Body of pancreas (tissue), 4 donors: ENCODE results near the gene FKRP. TPM values are rescaled to one million over a fixed set of nuclear protein-coding genes. Genes with fewer than 3 reads are reported as not detected.

Source experiments
- ATAC-seq: fragments of 150-250 bp; one replicate; pipeline ENCODE4 v1.9.1; 2016
- DNase-seq, 4 donors: peaks; one replicate each; pipeline ENCODE4 v3.0.0-alpha.2; 2019
- H3K27ac ChIP-seq, 4 donors: fragments of 200-600 bp; sonication (generic); 1 replicate in 3 of 4; 2 replicates in 1 of 4; pipeline versions ENCODE4 v1.5.1 to v1.6.1; 2016 to 2019; ENCODE audit warnings: mild to moderate bottlenecking in 1 of 4, mixed read lengths in 1 of 4, moderate library complexity in 1 of 4
- H3K27me3 ChIP-seq, 2 donors: fragments of 200-600 bp; sonication (generic); one replicate each; pipeline ENCODE4 v1.6.0; 2016; ENCODE audit warnings: mild to moderate bottlenecking in 1 of 2
- H3K36me3 ChIP-seq, 2 donors: fragments of 200-600 bp; sonication (generic); replicated peaks in 1 of 2; 2 replicates each; pipeline ENCODE4 v1.5.1; 2016; ENCODE audit warnings: low read depth in 2 of 2; ENCODE audit not compliant: insufficient read depth in 1 of 2
- H3K4me1 ChIP-seq: fragments of 200-600 bp; sonication (generic); one replicate; pipeline ENCODE4 v1.6.0; 2016
- H3K4me3 ChIP-seq, 2 donors: fragments of 200-600 bp; sonication (generic); 1 replicate in 1 of 2; 2 replicates in 1 of 2; pipeline ENCODE4 v1.5.1; 2016 to 2019
- H3K9me3 ChIP-seq, 3 donors: fragments of 200-600 bp; sonication (generic); 1 replicate in 2 of 3; 2 replicates in 1 of 3; pipeline ENCODE4 v1.5.1; 2016
- POLR2A ChIP-seq, 3 donors: fragments of 450-650 bp; IDR thresholded peaks; one replicate each; pipeline ENCODE4 v1.6.1; 2016; ENCODE audit warnings: antibody characterized with exemption in 3 of 3, mild to moderate bottlenecking in 2 of 3
- WGBS, 2 donors: methylation state at CpG; one replicate each; pipeline ENCODE4 v1.1.5; 2017; 5-methylcytosine and 5-hydroxymethylcytosine counted together
- intact Hi-C: fragments of 100-400 bp; cut with DNase I; formaldehyde crosslinking; loops from one replicate; pipeline ENCODE4 v1.15.1; 2023
- total RNA-seq, 2 donors: library from RNA; depleted of rRNA; stranded (reverse); fragments of >200 nt; gene quantifications; one replicate each; pipeline ENCODE4 v1.1.0, GENCODE V29; 2016
- TF ChIP-seq, protein P1 (sequence below), 7 experiments: fragments of 450-650 bp in 4 of 7; fragments of 200-600 bp in 3 of 7; sonication (generic) in 3 of 7; IDR thresholded peaks; one replicate each; pipeline ENCODE4 v1.5.1; 2016 to 2019; ENCODE audit warnings: antibody characterized with exemption in 7 of 7

The FKRP gene
- total RNA-seq, 2 donors from 2014 or later = 8.8 to 13.2 TPM

DNA sequence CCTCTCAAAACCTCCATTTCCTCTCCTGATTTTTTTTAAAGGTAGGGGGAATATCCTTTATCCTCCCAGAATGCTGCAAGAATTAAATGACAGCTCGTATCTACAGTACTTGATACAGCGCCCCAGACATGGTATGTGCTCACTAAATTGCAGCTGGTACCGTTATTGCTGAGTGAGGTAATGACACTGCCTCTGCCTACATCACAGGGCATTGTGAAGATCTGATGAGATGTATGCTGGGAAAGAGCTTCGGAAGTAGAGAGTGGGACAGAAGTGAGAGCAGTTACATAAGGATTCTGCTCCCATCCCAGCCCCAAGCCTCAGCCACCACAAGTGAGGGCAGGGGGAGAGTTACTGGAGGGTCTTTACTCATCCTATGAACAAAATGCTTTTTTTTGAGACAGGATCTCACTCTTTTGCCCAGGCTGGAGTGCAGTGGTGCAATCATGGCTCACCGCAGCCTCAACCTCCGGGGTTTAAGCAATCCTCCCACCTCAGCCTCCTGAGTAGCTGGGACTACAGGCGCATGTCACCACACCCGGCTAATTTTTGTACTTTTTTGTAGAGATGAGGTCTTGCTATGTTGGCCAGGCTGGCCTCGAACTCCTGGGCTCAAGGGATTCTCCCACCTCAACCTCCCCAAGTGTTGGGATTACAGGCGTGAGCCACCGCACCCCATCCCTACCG is 1.7 kb upstream of the FKRP start:
- no peak for ATAC-seq
- Histone ChIP-seq H3K27ac (no peak overlapping the region), H3K27me3 (no peaks in the 10 kb centered on the region), H3K4me3 (no peak overlapping the region), H3K36me3 (no peaks in the 10 kb centered on the region), H3K9me3 (no peaks in the 10 kb centered on the region), H3K4me1 (peaks cover 38% of the 10 kb centered on the region)
- TF ChIP-seq POLR2A (IDR thresholded peaks at IDR 0.05) = no peak
- TF ChIP-seq, protein P1, sequence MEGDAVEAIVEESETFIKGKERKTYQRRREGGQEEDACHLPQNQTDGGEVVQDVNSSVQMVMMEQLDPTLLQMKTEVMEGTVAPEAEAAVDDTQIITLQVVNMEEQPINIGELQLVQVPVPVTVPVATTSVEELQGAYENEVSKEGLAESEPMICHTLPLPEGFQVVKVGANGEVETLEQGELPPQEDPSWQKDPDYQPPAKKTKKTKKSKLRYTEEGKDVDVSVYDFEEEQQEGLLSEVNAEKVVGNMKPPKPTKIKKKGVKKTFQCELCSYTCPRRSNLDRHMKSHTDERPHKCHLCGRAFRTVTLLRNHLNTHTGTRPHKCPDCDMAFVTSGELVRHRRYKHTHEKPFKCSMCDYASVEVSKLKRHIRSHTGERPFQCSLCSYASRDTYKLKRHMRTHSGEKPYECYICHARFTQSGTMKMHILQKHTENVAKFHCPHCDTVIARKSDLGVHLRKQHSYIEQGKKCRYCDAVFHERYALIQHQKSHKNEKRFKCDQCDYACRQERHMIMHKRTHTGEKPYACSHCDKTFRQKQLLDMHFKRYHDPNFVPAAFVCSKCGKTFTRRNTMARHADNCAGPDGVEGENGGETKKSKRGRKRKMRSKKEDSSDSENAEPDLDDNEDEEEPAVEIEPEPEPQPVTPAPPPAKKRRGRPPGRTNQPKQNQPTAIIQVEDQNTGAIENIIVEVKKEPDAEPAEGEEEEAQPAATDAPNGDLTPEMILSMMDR (IDR thresholded peaks at IDR 0.05) = no peak
- intact Hi-C loops = no loop called here
- DNase-seq = no peak
- 86 to 90% methylated on average over 12 of the region's 12 CpGs for WGBS, 2 donors

DNA sequence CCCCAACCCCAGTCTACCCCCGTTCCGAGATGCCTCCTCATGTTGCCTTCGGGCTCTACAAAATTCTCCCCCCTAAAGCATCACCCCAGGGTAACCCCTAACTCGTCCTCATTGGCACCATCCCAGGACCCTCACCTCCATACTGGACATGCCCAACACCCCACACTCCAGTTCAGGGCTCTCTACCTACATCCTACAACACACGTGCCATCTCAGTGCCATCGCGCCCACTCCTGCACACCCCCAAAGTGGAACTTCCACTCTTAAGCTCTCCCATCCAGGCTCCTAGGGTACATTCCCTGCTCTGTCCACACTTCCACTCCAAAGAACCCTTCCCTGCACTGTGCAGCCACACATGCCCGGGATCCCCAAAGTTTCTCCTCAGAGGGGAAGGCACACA is 827 bp upstream of the FKRP start:
- Histone ChIP-seq H3K27me3 (no peaks in the 10 kb centered on the region), H3K4me1 (peaks cover 32% of the 10 kb centered on the region), H3K27ac (peak overlapping the region in 1 of 4 donors; percentile 84), H3K36me3 (no peaks in the 10 kb centered on the region), H3K4me3 (peak overlapping the region; percentile 96 to 99), H3K9me3 (no peaks in the 10 kb centered on the region)
- no peak for DNase-seq
- intact Hi-C loops = no loop called here
- no peak for ATAC-seq
- TF ChIP-seq POLR2A (IDR thresholded peaks at IDR 0.05) = no peak
- TF ChIP-seq, protein P1 (IDR thresholded peaks at IDR 0.05) = no peak
- 15 to 20% methylated on average over 8 of the region's 8 CpGs for WGBS, 2 donors

DNA sequence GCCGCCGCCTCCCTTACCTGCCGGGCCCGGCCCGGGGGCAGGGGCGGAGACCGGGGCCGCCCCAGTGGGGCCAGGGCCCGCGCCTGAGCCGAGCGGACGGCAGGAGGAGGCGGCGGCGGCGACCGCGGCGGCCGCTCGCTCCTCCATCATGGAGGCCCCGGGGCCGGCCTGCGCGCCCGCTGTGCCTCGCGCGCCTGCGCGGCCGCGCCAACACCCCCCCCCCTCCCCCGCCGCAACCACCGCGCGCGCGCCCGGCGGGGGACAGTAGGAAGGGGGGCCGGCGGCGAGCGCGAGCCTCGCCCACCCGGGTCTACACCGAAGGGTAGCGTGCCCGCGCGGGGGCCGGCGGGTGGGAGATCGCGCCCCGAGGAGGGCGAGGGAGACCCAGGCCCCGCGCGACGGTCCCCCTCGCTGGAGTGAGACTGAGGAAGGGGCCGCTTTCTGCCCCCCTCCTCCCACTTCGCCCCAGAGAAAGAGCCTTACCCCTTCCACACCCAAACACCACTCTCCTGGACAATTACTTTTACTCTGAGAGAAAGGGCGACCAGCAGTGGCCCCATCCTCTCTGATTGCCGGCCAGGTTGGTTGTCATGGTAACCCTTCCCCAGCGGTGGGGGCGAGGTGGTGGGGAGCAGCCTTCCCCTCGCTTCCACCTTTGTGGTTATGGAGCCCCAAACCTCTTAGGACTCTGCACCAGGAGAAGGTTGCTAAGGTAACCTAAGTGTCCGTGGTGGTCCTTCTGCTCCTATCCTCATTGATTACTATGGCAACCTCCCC is 612 bp downstream of the FKRP start, which contains the start of gene STRN4:
STRN4 (minus strand) TSS at position 170 of the 777 bp plus-strand sequence; CDS start at position 150, 20 bp downstream.
- Histone ChIP-seq H3K27ac (peak within 1 kb of the TSS in 3 of 4 donors; percentile 72 to 84 (median 84)), H3K36me3 (no peaks in the 10 kb centered on the region), H3K4me1 (peaks cover 27% of the 10 kb centered on the region), H3K4me3 (peak within 1 kb of the TSS; percentile 96 to 99), H3K9me3 (no peaks in the 10 kb centered on the region), H3K27me3 (no peaks in the 10 kb centered on the region)
- TF ChIP-seq, protein P1 (IDR thresholded peaks at IDR 0.05) = no peak
- TF ChIP-seq POLR2A (IDR thresholded peaks at IDR 0.05) = no peak
- DNase-seq (peak in 3 of 4 donors; percentile 43 to 61 (median 43)), ATAC-seq (peak; percentile 76)
- intact Hi-C loops = no loop called here
- WGBS, 2 donors = 2 to 6% methylated on average over 4 to 33 of the region's 74 CpGs

DNA sequence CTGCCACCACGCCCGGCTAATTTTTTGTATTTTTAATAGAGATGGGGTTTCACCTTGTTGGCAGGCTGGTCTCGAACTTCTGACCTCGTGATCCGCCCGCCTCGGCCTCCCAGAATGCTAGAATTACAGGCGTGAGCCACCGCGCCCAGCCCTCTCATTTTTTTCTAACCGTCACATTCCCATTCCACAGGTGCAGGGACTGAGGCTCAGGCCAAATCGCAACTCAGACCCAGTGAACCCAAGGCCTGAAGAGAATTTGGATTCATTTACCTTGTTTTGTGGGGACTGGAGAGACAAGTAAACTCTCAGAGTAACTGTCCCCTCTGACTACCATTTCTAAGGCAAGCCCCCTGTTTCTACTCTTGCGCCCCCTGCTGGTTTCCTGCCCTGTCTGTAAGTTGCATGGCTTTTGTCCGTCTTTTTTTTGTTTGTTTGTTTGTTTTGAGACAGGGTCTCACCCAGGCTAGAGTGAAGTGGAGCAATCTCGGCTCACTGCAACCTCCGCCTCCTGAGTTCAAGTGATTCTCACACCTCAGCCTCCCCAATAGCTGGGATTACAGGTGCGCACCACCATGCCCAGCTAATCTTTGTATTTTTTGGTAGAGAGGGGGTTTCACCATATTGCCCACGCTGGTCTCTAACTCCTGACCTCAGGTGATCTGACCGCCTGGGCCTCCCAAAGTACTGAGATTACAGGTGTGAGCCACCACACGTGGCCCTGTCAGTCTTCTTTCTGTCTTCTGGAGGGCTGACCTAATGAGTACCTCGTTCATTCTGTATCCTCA is 2.7 kb downstream of the FKRP start:
- Histone ChIP-seq H3K36me3 (no peaks in the 10 kb centered on the region), H3K4me3 (no peak overlapping the region), H3K9me3 (no peaks in the 10 kb centered on the region), H3K27me3 (no peaks in the 10 kb centered on the region), H3K27ac (no peak overlapping the region), H3K4me1 (peaks cover 24% of the 10 kb centered on the region)
- ATAC-seq = no peak
- 80 to 81% methylated on average over 21 of the region's 21 CpGs for WGBS, 2 donors
- intact Hi-C loops = no loop called here
- DNase-seq = peak; percentile 62 to 74 (median 70)
- TF ChIP-seq POLR2A (IDR thresholded peaks at IDR 0.05) = no peak
- TF ChIP-seq, protein P1 (IDR thresholded peaks at IDR 0.05) = peak; percentile 51 to 78 (median 65)
